Ovary (tissue), 3 donors: ENCODE measurements around the gene COL25A1.

ENCODE experiments used
- CTCF ChIP-seq, 3 donors: fragments of 450-650 bp in 2 of 3; fragments of 200-600 bp in 1 of 3; IDR thresholded peaks; one replicate each; pipeline versions ENCODE4 v1.5.1 to v1.8.0; 2016 to 2022; ENCODE audit warnings: antibody characterized with exemption in 3 of 3, mild to moderate bottlenecking in 1 of 3
- EP300 ChIP-seq: sonication (generic); formaldehyde crosslinking; IDR thresholded peaks from one replicate; pipeline ENCODE4 v1.6.1; 2017; ENCODE audit warnings: antibody characterized with exemption
- POLR2A ChIP-seq: fragments of 450-650 bp; IDR thresholded peaks from one replicate; pipeline ENCODE4 v1.6.1; 2017; ENCODE audit warnings: antibody characterized with exemption, mild to moderate bottlenecking, moderate library complexity
- donor health status: DM: no; HTN: no; CAD: no.

GRCh38 chr4:108828620-108829019, 473.8 kb downstream of the COL25A1 start:
- no peak for TF ChIP-seq POLR2A
- no peak for TF ChIP-seq CTCF (IDR thresholded peaks at IDR 0.05)
- no peak for TF ChIP-seq EP300
